Tibial nerve (tissue), 4 donors: Measurements from ENCODE around the gene HIVEP2. TPM values are rescaled to one million over a fixed set of nuclear protein-coding genes. Genes with fewer than 3 reads are reported as not detected.

Experiments used
- DNase-seq, 2 donors: peaks; one replicate each; pipeline ENCODE4 v3.0.0-alpha.2; 2019; ENCODE audit warnings: low spot score in 2 of 2
- H3K27ac ChIP-seq, 4 donors: fragments of 200-600 bp; sonication (generic) in 3 of 4; one replicate each; pipeline ENCODE4 v1.5.1; 2017 to 2019; ENCODE audit warnings: mild to moderate bottlenecking in 1 of 4
- H3K27me3 ChIP-seq, 2 donors: fragments of 200-600 bp; sonication (generic) in 1 of 2; one replicate each; pipeline versions ENCODE4 v1.5.1 to v1.6.0; 2017 to 2019
- H3K36me3 ChIP-seq, 3 donors: fragments of 200-600 bp; sonication (generic); one replicate each; pipeline ENCODE4 v1.5.1; 2018 to 2019
- H3K4me1 ChIP-seq, 4 donors: fragments of 200-600 bp; sonication (generic) in 3 of 4; one replicate each; pipeline ENCODE4 v1.5.1; 2017 to 2019
- H3K4me3 ChIP-seq, 4 donors: fragments of 200-600 bp; sonication (generic) in 3 of 4; one replicate each; pipeline ENCODE4 v1.5.1; 2017 to 2019; ENCODE audit warnings: mild to moderate bottlenecking in 1 of 4, moderate library complexity in 1 of 4
- H3K9me3 ChIP-seq, 4 donors: fragments of 200-600 bp; sonication (generic) in 3 of 4; one replicate each; pipeline ENCODE4 v1.5.1; 2017 to 2019
- EP300 ChIP-seq, 2 donors: sonication (generic); formaldehyde crosslinking; IDR thresholded peaks; one replicate each; pipeline ENCODE4 v1.6.1; 2017; ENCODE audit warnings: antibody characterized with exemption in 2 of 2, mild to moderate bottlenecking in 1 of 2
- POLR2A ChIP-seq, 2 donors: fragments of 450-650 bp; IDR thresholded peaks; one replicate each; pipeline ENCODE4 v1.6.1; 2017; ENCODE audit warnings: antibody characterized with exemption in 2 of 2, mild to moderate bottlenecking in 2 of 2, moderate library complexity in 2 of 2
- WGBS, 2 donors: methylation state at CpG; one replicate each; pipeline ENCODE4 v1.1.5; 2018; 5-methylcytosine and 5-hydroxymethylcytosine counted together
- total RNA-seq, 4 donors: library from RNA; depleted of rRNA; stranded (reverse); fragments of >200 nt; gene quantifications; one replicate each; pipeline ENCODE4 v1.1.0, GENCODE V29; 2016
- TF ChIP-seq, protein P1 (sequence below), 5 experiments: fragments of 200-600 bp in 3 of 5; fragments of 450-650 bp in 2 of 5; sonication (generic) in 3 of 5; IDR thresholded peaks; one replicate each; pipeline ENCODE4 v1.5.1; 2016 to 2019; ENCODE audit warnings: antibody characterized with exemption in 5 of 5, mild to moderate bottlenecking in 3 of 5, moderate library complexity in 2 of 5

Gene HIVEP2
- total RNA-seq, 4 donors from 2014 or later: 15.9 to 24.0 (median 19.9) TPM

DNA sequence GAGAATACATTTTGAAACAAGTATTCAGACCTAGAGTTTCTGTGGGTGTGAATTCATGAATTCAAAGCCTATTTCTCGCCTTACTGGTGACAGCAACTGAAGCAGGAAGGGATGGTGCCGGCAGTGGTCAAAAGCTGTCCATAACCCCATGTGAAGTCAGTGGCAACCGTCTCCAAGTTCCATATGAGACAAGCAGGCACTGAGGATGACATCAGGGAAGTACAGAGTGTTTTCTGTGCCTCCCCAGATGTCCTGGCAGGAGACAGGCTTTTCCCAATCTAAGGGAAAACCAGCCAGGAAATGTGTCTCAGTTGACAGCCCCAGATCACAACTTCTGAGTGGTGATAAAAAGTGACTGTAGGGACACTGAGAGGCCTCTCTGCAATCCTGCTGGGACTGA, 66.6 kb downstream of the HIVEP2 start:
- Histone ChIP-seq H3K4me3 (no peak overlapping the region), H3K36me3 (no peaks in the 10 kb centered on the region), H3K9me3 (no peaks in the 10 kb centered on the region), H3K4me1 (peaks cover 0 to 7% (median 1%) of the 10 kb centered on the region in 4 donors), H3K27me3 (no peaks in the 10 kb centered on the region), H3K27ac (no peak overlapping the region)
- 80 to 89% methylated on average over 3 of the region's 3 CpGs for WGBS, 2 donors
- TF ChIP-seq, protein P1, sequence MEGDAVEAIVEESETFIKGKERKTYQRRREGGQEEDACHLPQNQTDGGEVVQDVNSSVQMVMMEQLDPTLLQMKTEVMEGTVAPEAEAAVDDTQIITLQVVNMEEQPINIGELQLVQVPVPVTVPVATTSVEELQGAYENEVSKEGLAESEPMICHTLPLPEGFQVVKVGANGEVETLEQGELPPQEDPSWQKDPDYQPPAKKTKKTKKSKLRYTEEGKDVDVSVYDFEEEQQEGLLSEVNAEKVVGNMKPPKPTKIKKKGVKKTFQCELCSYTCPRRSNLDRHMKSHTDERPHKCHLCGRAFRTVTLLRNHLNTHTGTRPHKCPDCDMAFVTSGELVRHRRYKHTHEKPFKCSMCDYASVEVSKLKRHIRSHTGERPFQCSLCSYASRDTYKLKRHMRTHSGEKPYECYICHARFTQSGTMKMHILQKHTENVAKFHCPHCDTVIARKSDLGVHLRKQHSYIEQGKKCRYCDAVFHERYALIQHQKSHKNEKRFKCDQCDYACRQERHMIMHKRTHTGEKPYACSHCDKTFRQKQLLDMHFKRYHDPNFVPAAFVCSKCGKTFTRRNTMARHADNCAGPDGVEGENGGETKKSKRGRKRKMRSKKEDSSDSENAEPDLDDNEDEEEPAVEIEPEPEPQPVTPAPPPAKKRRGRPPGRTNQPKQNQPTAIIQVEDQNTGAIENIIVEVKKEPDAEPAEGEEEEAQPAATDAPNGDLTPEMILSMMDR (IDR thresholded peaks at IDR 0.05): no peak
- TF ChIP-seq POLR2A (IDR thresholded peaks at IDR 0.05) (no peak), EP300 (IDR thresholded peaks at IDR 0.05) (no peak)
- DNase-seq: no peak

DNA sequence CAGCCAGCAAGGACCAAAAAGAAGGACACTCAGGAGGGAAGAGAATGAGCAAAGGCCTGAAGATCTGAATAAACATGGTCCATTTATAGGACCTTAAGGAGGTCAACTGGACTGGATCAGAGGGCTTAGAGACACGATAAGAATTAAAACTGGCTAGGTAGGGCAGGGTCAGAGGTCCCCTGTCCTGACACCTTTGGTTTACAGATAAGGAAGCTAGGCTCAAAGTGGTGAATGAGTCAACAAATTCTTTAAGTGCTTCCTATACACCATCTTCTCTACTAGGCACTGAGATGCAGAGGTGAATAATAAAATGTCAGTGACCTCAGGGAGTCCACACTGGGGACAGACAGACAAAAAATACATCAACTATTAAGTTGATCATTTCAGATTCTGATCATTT, 70.3 kb downstream of the HIVEP2 start:
- H3K4me3 ChIP-seq: no peak overlapping the region
- TF ChIP-seq EP300 (IDR thresholded peaks at IDR 0.05) (no peak), POLR2A (IDR thresholded peaks at IDR 0.05) (no peak)
- TF ChIP-seq, protein P1 (IDR thresholded peaks at IDR 0.05): no peak
- H3K36me3 ChIP-seq: no peaks in the 10 kb centered on the region
- no peaks in the 10 kb centered on the region for H3K27me3 ChIP-seq
- H3K27ac ChIP-seq: no peak overlapping the region
- H3K4me1 ChIP-seq: peaks cover 0 to 17% (median 11%) of the 10 kb centered on the region in 4 donors
- no peak for DNase-seq
- no peaks in the 10 kb centered on the region for H3K9me3 ChIP-seq
- WGBS, 2 donors: 45 to 48% methylated on average over 1 of the region's 1 CpG

DNA sequence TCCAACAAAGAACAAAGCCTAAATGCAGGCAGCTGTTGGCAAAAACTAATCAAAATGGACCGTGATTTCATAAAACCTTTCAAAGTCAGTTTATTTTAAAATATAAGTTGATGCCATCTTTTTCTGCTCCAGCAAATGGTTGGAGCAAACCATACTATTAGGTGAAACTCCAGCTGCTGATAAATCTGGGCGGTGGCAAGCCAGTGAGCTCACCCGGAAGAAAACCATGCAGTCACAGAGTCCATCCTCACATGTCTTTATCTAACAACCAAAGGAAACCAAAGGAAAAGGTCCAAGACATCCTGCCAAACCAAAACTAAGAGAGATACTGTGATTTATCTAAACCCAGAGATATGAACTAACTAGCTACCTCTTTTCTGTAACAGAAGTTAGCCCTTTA, 72.6 kb downstream of the HIVEP2 start:
- Histone ChIP-seq H3K27me3 (no peaks in the 10 kb centered on the region), H3K27ac (peak overlapping the region in 3 of 4 donors; percentile 6 to 49 (median 48)), H3K4me1 (peaks cover 0 to 30% (median 18%) of the 10 kb centered on the region in 4 donors), H3K9me3 (no peaks in the 10 kb centered on the region), H3K36me3 (no peaks in the 10 kb centered on the region), H3K4me3 (no peak overlapping the region)
- DNase-seq: no peak
- 70 to 71% methylated on average over 3 of the region's 3 CpGs for WGBS, 2 donors
- no peak for TF ChIP-seq EP300 (IDR thresholded peaks at IDR 0.05)
- TF ChIP-seq, protein P1 (IDR thresholded peaks at IDR 0.05): no peak

DNA sequence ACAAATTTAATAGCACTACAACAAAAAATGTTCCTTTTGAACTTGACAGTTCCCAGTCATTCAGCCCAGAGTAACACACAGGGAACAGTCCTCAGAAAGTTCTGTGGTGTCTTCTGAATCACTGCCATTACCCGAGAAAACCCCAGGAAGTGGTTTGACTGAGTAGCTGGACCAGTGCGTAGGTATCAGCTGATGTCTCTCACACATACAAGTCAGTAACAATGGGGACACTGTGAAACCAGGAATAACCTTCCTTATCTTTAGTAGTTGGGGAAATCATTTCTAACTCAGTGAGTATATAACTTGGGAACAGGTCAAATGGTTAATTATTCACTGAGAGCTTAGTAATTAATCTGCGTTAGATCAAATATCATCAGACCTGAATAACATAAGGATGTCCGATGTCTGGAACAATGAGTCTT, 73.1 kb downstream of the HIVEP2 start:
- Histone ChIP-seq H3K4me1 (peaks cover 0 to 31% (median 20%) of the 10 kb centered on the region in 4 donors), H3K27me3 (no peaks in the 10 kb centered on the region), H3K4me3 (no peak overlapping the region), H3K36me3 (no peaks in the 10 kb centered on the region), H3K9me3 (no peaks in the 10 kb centered on the region), H3K27ac (peak overlapping the region in 3 of 4 donors; percentile 6 to 49 (median 48))
- WGBS, 2 donors: 36 to 42% methylated on average over 4 of the region's 4 CpGs
- TF ChIP-seq, protein P1 (IDR thresholded peaks at IDR 0.05): no peak
- TF ChIP-seq POLR2A (IDR thresholded peaks at IDR 0.05): no peak
- TF ChIP-seq EP300 (IDR thresholded peaks at IDR 0.05): peak; percentile 12 to 70
- peak in 1 of 2 donors; percentile 36 for DNase-seq

DNA sequence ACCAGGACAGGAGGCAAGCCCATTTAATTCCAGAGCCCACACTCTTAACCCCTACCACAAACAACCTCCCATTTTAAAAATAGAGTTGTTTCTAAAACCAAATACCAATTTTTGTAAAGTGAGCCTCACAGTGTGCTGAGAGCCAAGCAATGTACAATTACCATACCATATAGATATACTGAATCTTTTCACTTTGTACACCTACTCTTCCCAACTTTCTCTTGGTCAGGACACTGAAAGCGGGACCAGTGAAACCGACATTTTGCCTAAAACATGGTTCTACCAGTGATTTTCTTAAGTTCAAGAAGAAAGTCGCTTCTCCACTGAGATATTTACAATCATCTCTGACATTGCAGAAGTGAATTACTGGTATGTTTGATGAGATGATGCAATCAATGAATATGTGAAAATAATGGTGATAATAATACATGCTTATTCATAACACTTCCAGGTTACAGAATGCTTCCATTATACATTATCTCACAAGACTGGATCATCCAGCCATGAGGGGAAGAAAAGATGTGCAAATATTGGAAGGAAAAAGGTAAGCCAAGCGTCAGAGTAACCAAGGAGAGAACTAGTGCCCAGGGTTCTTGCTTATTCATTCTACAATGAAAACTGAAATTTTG, 74.1 kb downstream of the HIVEP2 start:
- DNase-seq: no peak
- TF ChIP-seq, protein P1 (IDR thresholded peaks at IDR 0.05): no peak
- TF ChIP-seq EP300 (IDR thresholded peaks at IDR 0.05) (no peak), POLR2A (IDR thresholded peaks at IDR 0.05) (no peak)
- WGBS, 2 donors: 84 to 98% methylated on average over 4 of the region's 4 CpGs
- H3K27me3 ChIP-seq: no peaks in the 10 kb centered on the region
- peaks cover 0 to 31% (median 20%) of the 10 kb centered on the region in 4 donors for H3K4me1 ChIP-seq
- H3K9me3 ChIP-seq: no peaks in the 10 kb centered on the region
- H3K36me3 ChIP-seq: no peaks in the 10 kb centered on the region
- no peak overlapping the region for H3K4me3 ChIP-seq
- H3K27ac ChIP-seq: no peak overlapping the region
